HG03442 (cell line): Measurements from ENCODE around the gene DUSP14.

Experiments used
- ATAC-seq: cut with Tn5 transposase; IDR thresholded peaks from one replicate; pipeline ENCODE4 v1.9.1; 2021; ENCODE audit warnings: mild to moderate bottlenecking, moderate library complexity; ENCODE audit not compliant: unreplicated experiment

DUSP14 gene

DNA sequence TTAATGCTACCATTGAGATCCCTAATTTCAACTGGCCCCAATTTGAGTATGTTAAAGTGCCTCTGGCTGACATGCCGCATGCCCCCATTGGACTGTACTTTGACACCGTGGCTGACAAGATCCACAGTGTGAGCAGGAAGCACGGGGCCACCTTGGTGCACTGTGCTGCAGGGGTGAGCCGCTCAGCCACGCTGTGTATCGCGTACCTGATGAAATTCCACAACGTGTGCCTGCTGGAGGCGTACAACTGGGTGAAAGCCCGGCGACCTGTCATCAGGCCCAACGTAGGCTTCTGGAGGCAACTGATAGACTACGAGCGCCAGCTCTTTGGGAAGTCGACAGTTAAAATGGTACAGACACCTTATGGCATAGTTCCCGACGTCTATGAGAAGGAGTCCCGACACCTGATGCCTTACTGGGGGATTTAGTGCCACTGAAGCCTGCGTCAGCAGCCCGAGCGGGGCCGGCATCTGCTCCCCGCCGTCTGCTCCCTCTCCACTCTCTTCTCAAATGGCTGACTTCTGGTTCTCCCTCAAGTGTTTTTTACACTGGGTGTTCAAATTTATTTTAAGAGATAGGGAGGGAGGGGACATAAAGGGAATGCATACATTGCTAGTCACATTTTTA is 22.9 kb downstream of the DUSP14 start:
- ATAC-seq, result no peak

GRCh38 chr17:37513711-37514110 is 24.0 kb downstream of the DUSP14 start:
- ATAC-seq, result no peak

- no peak for ATAC-seq
These were observed 26.5 kb downstream of the DUSP14 start for GRCh38 chr17:37516127-37516571.

- ATAC-seq, result no peak
These were observed 28.2 kb downstream of the DUSP14 start for GRCh38 chr17:37517881-37518280.

DNA sequence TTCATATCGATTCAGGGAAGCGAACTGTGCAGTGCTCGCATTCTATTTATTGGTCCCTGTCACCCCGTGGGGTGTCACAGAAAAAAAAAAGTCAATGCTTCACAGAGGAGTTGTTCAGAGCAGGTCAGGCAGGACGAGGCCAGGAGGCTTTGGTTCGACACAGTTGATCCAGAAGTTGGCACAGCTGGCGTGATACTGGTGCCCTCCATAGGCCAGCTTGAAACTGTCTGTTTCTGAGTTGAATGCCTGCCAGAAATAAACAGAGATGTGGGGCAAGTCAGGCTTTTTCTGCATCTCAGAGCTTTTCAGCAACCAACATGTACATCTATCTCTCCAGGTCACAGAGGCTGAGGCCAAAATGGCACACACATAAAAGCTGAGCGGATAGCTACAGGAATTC is 29.1 kb downstream of the DUSP14 start:
- no peak for ATAC-seq

GRCh38 chr17:37519251-37519985 is 29.7 kb downstream of the DUSP14 start:
- no peak for ATAC-seq

- ATAC-seq, result no peak
These were observed 30.5 kb downstream of the DUSP14 start for GRCh38 chr17:37520174-37520573.

DNA sequence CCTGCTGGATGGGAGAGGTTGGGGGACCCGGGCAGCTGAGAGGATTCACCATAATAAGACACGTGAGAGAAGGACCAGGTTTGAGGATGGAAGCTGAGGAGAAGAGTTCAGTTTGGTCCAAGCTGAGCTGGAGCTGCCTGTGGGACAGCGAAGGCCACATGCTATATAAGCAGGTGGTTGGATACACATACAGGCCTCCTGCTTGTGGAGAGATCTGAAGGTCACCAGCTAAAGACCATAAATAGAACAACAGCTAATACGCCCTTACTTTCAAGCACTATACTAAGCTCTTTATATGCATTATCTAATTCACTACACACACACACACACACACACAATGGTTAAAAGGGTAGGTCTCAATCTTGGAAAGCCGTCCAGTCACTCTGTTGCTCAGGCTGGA is 32.1 kb downstream of the DUSP14 start:
- no peak for ATAC-seq

DNA sequence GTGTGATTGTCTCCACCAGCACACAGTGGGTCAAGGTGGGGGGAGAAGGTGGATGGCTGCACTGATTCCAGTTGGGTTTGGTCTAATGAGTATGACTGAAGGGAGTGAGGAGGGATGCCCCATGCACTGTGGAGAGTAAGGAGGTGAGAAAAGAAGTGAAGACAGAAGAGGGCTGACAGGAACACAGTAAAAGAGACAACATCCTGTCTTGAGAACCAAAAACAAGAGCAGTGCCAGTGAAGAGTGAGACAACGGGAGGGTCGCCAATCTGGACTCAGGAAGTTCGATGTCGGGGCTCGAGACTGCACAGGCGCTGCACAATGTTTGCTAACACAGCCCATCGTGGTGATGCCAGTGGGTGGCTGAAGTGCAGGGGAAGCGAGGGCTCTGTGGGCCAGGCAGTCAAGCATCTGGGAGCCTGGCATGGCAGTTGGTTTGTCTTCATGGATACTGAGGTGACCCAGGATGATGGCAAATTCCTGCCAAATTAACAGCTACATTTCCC is 34.1 kb downstream of the DUSP14 start:
- ATAC-seq, result no peak

DNA sequence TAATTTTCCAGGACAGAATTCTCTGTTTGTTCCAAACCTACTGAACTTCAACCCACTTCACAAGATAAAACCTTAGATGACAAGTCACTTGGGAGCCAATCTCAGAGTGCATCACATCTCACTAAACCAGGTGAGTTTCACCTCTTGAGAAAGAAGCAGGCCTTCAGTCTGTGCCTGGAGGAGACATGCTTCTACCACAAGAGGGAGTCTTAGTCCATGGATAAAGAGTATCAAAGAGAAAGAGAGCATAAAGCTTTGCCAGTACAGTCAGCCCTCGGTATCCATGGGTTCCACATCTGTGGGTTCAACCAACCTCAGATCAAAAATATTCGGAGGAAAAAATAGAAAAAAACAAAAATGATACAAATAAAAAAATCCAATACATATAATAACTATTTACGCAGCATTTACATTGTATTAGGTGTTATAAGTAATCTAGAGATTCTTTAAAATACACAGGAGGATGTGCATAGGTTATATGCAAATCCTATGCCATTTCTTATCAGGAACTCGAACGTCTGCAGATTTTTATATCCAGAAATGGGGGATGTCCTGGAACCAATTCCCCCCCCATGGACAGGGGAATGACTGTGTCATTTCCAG is 37.7 kb downstream of the DUSP14 start:
- ATAC-seq, result no peak

- ATAC-seq, result no peak
These were observed 40.7 kb downstream of the DUSP14 start for GRCh38 chr17:37530420-37530819.

GRCh38 chr17:37532756-37533155 is 43.1 kb downstream of the DUSP14 start:
- ATAC-seq, result no peak

DNA sequence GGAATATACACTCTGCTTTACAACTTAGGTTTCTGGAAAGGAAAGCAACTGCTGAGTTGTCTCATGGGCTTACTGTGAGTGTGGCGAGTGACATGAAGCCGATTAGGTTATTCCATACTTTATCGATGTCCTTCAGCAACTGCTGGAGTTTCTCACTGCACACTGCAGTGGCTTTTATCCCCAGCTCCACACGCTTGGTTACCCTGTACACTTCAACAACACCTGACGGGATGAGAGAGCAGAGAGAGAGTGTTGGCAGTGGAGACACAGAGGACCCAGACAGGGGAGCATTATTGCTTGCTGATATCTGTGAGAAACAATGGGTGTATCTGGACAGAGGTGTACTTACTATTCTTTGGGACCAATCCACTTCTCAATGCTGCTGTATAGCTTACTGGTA is 46.2 kb downstream of the DUSP14 start:
- ATAC-seq, result no peak

DNA sequence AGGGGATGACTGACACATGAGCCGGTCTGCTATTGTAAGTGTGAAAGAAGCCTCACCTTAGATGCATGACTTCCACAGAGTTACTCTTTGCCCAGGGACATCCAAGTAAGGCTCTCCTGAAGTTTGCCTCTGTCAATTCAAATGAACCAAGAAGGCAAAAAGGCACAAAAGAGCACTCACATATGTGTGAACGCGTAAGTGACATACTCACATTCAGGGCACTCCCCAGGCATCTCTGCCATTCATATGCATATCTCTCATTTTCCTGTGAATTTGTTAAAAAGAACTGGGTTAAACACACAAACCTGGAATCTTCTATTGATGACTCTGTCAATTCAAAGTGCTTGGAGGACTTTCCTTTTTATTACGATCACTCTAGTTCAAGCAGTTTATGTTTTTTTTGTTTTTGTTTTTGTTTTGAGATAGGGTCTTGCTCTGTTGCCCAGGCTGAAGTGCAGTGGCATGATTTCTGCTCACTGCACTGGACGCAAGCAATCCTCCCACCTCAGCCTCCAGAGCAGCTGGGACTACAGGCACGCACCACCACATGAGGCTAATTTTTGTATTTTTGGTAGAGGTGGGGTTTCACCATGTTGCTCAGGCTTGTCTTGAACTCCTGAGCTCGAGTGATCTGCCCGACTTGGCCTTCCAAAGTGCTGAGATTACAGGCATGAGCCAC is 49.4 kb downstream of the DUSP14 start:
- ATAC-seq, result no peak

- no peak for ATAC-seq
These were observed 52.4 kb downstream of the DUSP14 start for GRCh38 chr17:37541880-37542660.

- ATAC-seq, result no peak
These were observed 54.0 kb downstream of the DUSP14 start for GRCh38 chr17:37543637-37544052.

GRCh38 chr17:37545486-37545885 is 55.8 kb downstream of the DUSP14 start:
- ATAC-seq, result no peak

GRCh38 chr17:37546302-37546701 is 56.6 kb downstream of the DUSP14 start:
- no peak for ATAC-seq

DNA sequence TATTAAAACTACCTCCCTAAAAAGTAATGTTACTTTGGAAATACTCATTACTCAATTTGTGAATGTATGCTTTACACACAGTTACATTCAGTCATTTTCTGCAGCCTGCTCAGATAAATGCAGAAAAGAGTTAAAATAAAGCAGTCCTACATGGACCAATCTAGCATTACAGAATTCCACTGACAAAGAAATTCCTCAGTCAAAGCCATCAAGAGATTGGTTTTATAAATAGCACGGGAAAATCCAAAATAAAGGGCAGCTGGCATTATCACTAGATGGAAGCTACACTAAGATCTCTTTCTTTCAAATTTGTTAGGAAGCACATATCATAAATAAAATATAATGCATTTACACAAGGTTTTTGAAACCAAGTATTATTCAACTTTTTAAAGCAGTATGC is 58.3 kb downstream of the DUSP14 start:
- ATAC-seq, result no peak

- no peak for ATAC-seq
These were observed 62.1 kb downstream of the DUSP14 start for GRCh38 chr17:37551788-37552187.
